Epithelial cell of proximal tubule (primary cell): ENCODE measurements around the gene HOXA1. TPM values are rescaled to one million over a fixed set of nuclear protein-coding genes. Genes with fewer than 3 reads are reported as not detected.
"Not testable (repeated sequence)": the region's sequence is repeated elsewhere in the genome, so short reads cannot be mapped to it uniquely, and the experiment has no call there.

Source experiments
- DNase-seq: peaks from one replicate; pipeline ENCODE4 v3.0.0-alpha.2; 2011; ENCODE audit warnings: low read depth
- H3K4me3 ChIP-seq: 2 replicates; pipeline ENCODE4 v1.5.1; 2011; ENCODE audit warnings: low read depth, mild to moderate bottlenecking, low read length
- total RNA-seq: library from RNA; depleted of rRNA; stranded (reverse); fragments of >200 nt; gene quantifications from 2 replicates; pipeline ENCODE4 v1.2.3, GENCODE V29; 2015
- TF ChIP-seq, protein P1 (sequence below): conservative IDR thresholded peaks from 2 replicates; pipeline ENCODE4 v1.5.1; 2012; ENCODE audit warnings: low read depth, mild to moderate bottlenecking, low read length

Gene HOXA1
- total RNA-seq, 1 donor from 2014 or later: 7.1 TPM

DNA sequence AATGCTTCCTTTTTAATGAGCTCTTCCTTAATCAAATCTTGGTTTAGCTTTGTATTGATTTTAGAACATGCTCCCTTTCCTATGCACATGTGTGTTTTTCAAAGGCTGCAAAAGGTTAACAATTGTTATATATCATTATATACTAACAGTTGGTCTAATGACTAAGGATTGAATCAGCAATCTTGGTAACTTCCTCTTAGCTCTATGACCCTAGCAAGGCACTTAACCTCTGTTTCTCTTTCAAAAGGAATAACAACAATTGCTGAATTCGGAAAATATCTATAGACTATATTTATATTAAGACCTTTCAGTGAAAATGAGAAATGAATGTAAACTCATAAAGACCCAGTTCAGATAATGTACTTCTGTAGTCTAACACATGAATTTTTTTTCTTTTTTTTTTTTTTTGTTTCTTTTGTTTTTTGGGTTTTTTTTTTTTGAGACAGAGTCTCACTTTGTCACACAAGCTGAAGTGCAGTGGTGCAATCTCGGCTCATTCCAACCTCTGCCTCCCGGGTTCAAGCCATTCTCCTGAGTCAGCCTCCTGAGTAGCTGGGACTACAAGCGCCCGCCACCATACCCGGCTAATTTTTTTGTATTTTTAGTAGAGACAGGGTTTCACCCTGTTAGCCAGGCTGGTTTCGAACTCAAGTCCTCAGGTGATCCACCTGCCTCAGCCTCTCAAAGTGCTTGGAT is 48.8 kb downstream of the HOXA1 start:
- no peak overlapping the region for H3K4me3 ChIP-seq
- DNase-seq: no peak
- TF ChIP-seq, protein P1, sequence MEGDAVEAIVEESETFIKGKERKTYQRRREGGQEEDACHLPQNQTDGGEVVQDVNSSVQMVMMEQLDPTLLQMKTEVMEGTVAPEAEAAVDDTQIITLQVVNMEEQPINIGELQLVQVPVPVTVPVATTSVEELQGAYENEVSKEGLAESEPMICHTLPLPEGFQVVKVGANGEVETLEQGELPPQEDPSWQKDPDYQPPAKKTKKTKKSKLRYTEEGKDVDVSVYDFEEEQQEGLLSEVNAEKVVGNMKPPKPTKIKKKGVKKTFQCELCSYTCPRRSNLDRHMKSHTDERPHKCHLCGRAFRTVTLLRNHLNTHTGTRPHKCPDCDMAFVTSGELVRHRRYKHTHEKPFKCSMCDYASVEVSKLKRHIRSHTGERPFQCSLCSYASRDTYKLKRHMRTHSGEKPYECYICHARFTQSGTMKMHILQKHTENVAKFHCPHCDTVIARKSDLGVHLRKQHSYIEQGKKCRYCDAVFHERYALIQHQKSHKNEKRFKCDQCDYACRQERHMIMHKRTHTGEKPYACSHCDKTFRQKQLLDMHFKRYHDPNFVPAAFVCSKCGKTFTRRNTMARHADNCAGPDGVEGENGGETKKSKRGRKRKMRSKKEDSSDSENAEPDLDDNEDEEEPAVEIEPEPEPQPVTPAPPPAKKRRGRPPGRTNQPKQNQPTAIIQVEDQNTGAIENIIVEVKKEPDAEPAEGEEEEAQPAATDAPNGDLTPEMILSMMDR: no peak

DNA sequence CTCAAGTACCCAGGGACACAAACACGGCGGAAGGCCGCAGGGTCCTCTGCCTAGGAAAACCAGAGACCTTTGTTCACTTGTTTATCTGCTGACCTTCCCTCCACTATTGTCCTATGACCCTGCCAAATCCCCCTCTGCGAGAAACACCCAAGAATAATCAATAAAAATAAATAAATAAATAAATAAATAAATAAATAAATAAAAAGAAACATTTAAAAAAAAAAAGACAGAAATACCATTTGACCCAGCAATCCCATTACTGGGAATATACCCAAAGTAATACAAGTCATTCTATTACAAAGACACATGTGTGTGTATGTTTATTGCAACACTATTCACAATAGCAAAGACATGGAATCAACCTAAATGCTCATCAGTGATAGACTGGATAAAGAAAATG is 49.8 kb downstream of the HOXA1 start:
- not testable (repeated sequence) for DNase-seq, H3K4me3 ChIP-seq

DNA sequence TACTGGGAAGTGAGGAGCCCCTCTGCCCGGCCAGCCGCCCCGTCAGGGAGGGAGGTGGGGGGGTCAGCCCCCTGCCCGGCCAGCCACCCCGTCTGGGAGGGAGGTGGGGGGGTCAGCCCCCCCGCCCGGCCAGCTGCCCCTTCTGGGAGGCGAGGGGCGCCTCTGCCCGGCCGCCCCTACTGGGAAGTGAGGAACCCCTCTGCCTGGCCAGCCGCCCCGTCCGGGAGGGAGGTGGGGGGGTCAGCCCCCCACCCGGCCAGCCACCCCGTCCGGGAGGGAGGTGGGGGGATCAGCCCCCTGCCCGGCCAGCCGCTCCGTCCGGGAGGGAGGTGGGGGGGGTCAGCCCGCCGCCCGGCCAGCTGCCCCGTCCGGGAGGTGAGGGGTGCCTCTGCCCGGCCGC is 50.7 kb downstream of the HOXA1 start:
- H3K4me3 ChIP-seq, DNase-seq: not testable (repeated sequence)

Other genes with a start within 250 kb of the HOXA1 start
- 18.3 and 31.5 TPM in 2 replicates for gene SKAP2, start 231.4 kb downstream of the HOXA1 start, total RNA-seq
- gene HOXA2, start 6.7 kb upstream of the HOXA1 start, total RNA-seq: 0.69 and 2.0 TPM in 2 replicates
- 9.2 and 14.6 TPM in 2 replicates for gene HOXA4, start 34.8 kb upstream of the HOXA1 start, total RNA-seq
- 20.1 and 47.6 TPM in 2 replicates for gene HOXA5, start 47.7 kb upstream of the HOXA1 start, total RNA-seq
- 5.7 and 11.8 TPM in 2 replicates for gene HOXA6, start 51.8 kb upstream of the HOXA1 start, total RNA-seq
- gene HOXA3, start 56.6 kb upstream of the HOXA1 start, total RNA-seq: 14.4 and 33.2 TPM in 2 replicates
- 21.4 and 27.9 TPM in 2 replicates for gene HOXA7, start 60.7 kb upstream of the HOXA1 start, total RNA-seq
- gene HOXA9, start 69.5 kb upstream of the HOXA1 start, total RNA-seq: 82.4 and 104 TPM in 2 replicates
- gene HOXA10, start 78.3 kb upstream of the HOXA1 start, total RNA-seq: 36.7 and 51.7 TPM in 2 replicates
- 10.7 and 12.5 TPM in 2 replicates for gene HOXA11, start 89.2 kb upstream of the HOXA1 start, total RNA-seq
- not detected in 2 replicates for gene HOXA13, start 104.1 kb upstream of the HOXA1 start, total RNA-seq
- not detected in 2 replicates for gene EVX1, start 146.8 kb upstream of the HOXA1 start, total RNA-seq